ENCODE results near the gene ICA1L. TPM values are rescaled to one million over a fixed set of nuclear protein-coding genes. Genes with fewer than 3 reads are reported as not detected.
"Not testable (repeated sequence)": the region's sequence is repeated elsewhere in the genome, so short reads cannot be mapped to it uniquely, and the experiment has no call there.

The ICA1L gene
- polyA plus RNA-seq, 1 of the 3 experiments (the other 2 are of a cell fraction) = 3.7 TPM

- Histone ChIP-seq H3K36me3 (replicated peaks in 1 of 2; ENCODE audit: control insufficient read depth in 1 of 2, insufficient read depth in 2 of 2, low read length in 1 of 2) (peaks cover 0 to 10% of the 10 kb centered on the region in 2 experiments), H3F3A (replicated peaks; ENCODE audit: insufficient read depth) (no peaks in the 10 kb centered on the region), H3K9me2 (no peaks in the 10 kb centered on the region), H3K4me3 (ENCODE audit: low read depth in 2 of 2, low read length in 1 of 2) (no peak overlapping the region), H3K4me2 (no peak overlapping the region), H4K20me1 (ENCODE audit: insufficient read depth) (no peaks in the 10 kb centered on the region), H3K27me3 (ENCODE audit: insufficient read depth) (no peaks in the 10 kb centered on the region), H2AFZ (ENCODE audit: low read depth) (no peak overlapping the region), H3K79me2 (ENCODE audit: insufficient read depth) (no peaks in the 10 kb centered on the region), H3K4me1 (ENCODE audit: control insufficient read depth in 1 of 2, insufficient read depth in 2 of 2, low read depth in 1 of 2, low read length in 1 of 2) (peaks cover 0 to 5% of the 10 kb centered on the region in 2 experiments; a peak in 1 of 4 replicates), H3K9ac (no peak overlapping the region), H3K27ac (ENCODE audit: low read depth in 2 of 2, low read length in 1 of 2) (no peak overlapping the region), H3K9me3 (no peaks in the 10 kb centered on the region)
- no peak for TF ChIP-seq FOXM1 (IDR thresholded peaks at IDR 0.05; ENCODE audit: low read depth)
- no peak for TF ChIP-seq MXI1 (IDR thresholded peaks at IDR 0.05; ENCODE audit: low read depth, low read length)
- TF ChIP-seq REST (IDR thresholded peaks at IDR 0.05; ENCODE audit: low read depth, low read length) = no peak
- no peak for TF ChIP-seq CTCF (IDR thresholded peaks at IDR 0.05)
- no peak for TF ChIP-seq YY1 (IDR thresholded peaks at IDR 0.05; ENCODE audit: low read depth)
- no peak for TF ChIP-seq RXRA (IDR thresholded peaks at IDR 0.05; ENCODE audit: borderline replicate concordance, low read depth)
- TF ChIP-seq FOSL2 (IDR thresholded peaks at IDR 0.05; ENCODE audit: borderline replicate concordance, low read depth) = no peak
- TF ChIP-seq EZH2phosphoT487 (IDR thresholded peaks at IDR 0.05; ENCODE audit: borderline replicate concordance, low read depth) = no peak
- TF ChIP-seq CHD2 (IDR thresholded peaks at IDR 0.05; ENCODE audit: low read length, partially characterized antibody) = no peak
- DNase-seq = no peak
- ChIA-PET POLR2A (no interaction called here), CTCF (no interaction called here)
- 92% methylated on average over 3 of the region's 3 CpGs for WGBS (ENCODE audit: low lambda C conversion rate)
Measured at GRCh38 chr2:202808754-202809153, 62.8 kb downstream of the ICA1L start.

GRCh38 chr2:202807431-202808138, 64.0 kb downstream of the ICA1L start:
- H3K9ac ChIP-seq; H3K27me3 ChIP-seq (ENCODE audit: insufficient read depth); DNase-seq; CTCF ChIA-PET; H3K9me3 ChIP-seq; H3K4me1 ChIP-seq (ENCODE audit: control insufficient read depth in 1 of 2, insufficient read depth in 2 of 2, low read depth in 1 of 2, low read length in 1 of 2); H3F3A ChIP-seq (replicated peaks; ENCODE audit: insufficient read depth); H3K36me3 ChIP-seq (replicated peaks in 1 of 2; ENCODE audit: control insufficient read depth in 1 of 2, insufficient read depth in 2 of 2, low read length in 1 of 2); H3K79me2 ChIP-seq (ENCODE audit: insufficient read depth); POLR2A ChIA-PET; H4K20me1 ChIP-seq (ENCODE audit: insufficient read depth); H3K9me2 ChIP-seq; H3K4me3 ChIP-seq (ENCODE audit: low read depth in 2 of 2, low read length in 1 of 2): not testable (repeated sequence)
- peak; percentile 36; the same call in 1 of the 2 replicates for TF ChIP-seq USF1 (IDR thresholded peaks at IDR 0.05; ENCODE audit: borderline replicate concordance, low read depth)
- peak overlapping the region in 1 of 2 experiments; percentile 48; a peak in 2 of 4 replicates for H3K27ac ChIP-seq (ENCODE audit: low read depth in 2 of 2, low read length in 1 of 2)
- peak overlapping the region; percentile 61 for H2AFZ ChIP-seq (ENCODE audit: low read depth)
- 60% methylated on average over 1 of the region's 1 CpG for WGBS (ENCODE audit: low lambda C conversion rate)
- 0 out of 2 replicates have a peak overlapping the region, but pooled peaks have one; percentile 27 for H3K4me2 ChIP-seq

- H3K4me1 ChIP-seq (ENCODE audit: control insufficient read depth in 1 of 2, insufficient read depth in 2 of 2, low read depth in 1 of 2, low read length in 1 of 2); H4K20me1 ChIP-seq (ENCODE audit: insufficient read depth); H3K9me2 ChIP-seq; H3K36me3 ChIP-seq (replicated peaks in 1 of 2; ENCODE audit: control insufficient read depth in 1 of 2, insufficient read depth in 2 of 2, low read length in 1 of 2); DNase-seq; H2AFZ ChIP-seq (ENCODE audit: low read depth); H3K9me3 ChIP-seq; H3K4me3 ChIP-seq (ENCODE audit: low read depth in 2 of 2, low read length in 1 of 2); H3K27ac ChIP-seq (ENCODE audit: low read depth in 2 of 2, low read length in 1 of 2); H3K79me2 ChIP-seq (ENCODE audit: insufficient read depth); CTCF ChIA-PET; POLR2A ChIA-PET; H3K27me3 ChIP-seq (ENCODE audit: insufficient read depth); H3K4me2 ChIP-seq; H3F3A ChIP-seq (replicated peaks; ENCODE audit: insufficient read depth); H3K9ac ChIP-seq: not testable (repeated sequence)
- WGBS (ENCODE audit: low lambda C conversion rate) = 95% methylated on average over 8 of the region's 9 CpGs
Measured at GRCh38 chr2:202805911-202806310, 65.7 kb downstream of the ICA1L start.
